ENCODE results near the gene PRPF6. TPM values are rescaled to one million over a fixed set of nuclear protein-coding genes. Genes with fewer than 3 reads are reported as not detected.

The PRPF6 gene
- polyA plus RNA-seq, 1 donor from 2014 or later: 91.9 TPM

- no peaks in the 10 kb centered on the region for H3K9me3 ChIP-seq (ENCODE audit: low read length)
- peaks cover 36% of the 10 kb centered on the region for H3K27me3 ChIP-seq (ENCODE audit: insufficient read depth, low read depth, low read length)
Observed at GRCh38 chr20:64035066-64035932, 54.4 kb downstream of the PRPF6 start.

DNA sequence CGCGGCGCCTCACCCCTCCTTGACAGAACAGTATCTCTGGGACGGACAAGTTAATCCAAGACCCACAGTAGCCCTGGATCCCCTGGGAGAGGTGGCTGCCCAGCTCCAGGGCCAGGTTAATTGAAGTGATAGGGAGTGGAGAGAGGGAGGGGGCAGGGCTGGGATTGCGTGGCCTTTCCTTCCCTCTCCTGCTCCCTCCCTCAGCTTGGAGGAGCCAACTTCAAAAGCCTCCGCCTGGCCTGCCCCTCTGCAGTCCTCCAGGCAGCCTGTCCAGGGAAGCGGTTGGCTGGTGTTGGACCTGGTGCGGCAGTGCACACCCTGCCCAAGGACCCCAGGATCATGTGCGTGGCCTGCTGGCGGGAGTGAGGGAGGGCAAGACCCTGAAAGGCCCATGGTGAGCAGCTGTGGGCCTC is 55.0 kb downstream of the PRPF6 start, which contains the start of gene C20orf204:
TSS of gene C20orf204 (plus strand) at position 250 of the 413 bp plus-strand sequence. CDS start at position 392, 142 bp downstream.
- H3K36me3 ChIP-seq (ENCODE audit: insufficient read depth, low read length): no peaks in the 10 kb centered on the region
- H3K79me2 ChIP-seq (replicated peaks; ENCODE audit: insufficient read depth, low read length): no peaks in the 10 kb centered on the region
- H3F3A ChIP-seq (ENCODE audit: insufficient read depth, low read length, poor library complexity, severe bottlenecking): no peaks in the 10 kb centered on the region
- TF ChIP-seq, protein P1, sequence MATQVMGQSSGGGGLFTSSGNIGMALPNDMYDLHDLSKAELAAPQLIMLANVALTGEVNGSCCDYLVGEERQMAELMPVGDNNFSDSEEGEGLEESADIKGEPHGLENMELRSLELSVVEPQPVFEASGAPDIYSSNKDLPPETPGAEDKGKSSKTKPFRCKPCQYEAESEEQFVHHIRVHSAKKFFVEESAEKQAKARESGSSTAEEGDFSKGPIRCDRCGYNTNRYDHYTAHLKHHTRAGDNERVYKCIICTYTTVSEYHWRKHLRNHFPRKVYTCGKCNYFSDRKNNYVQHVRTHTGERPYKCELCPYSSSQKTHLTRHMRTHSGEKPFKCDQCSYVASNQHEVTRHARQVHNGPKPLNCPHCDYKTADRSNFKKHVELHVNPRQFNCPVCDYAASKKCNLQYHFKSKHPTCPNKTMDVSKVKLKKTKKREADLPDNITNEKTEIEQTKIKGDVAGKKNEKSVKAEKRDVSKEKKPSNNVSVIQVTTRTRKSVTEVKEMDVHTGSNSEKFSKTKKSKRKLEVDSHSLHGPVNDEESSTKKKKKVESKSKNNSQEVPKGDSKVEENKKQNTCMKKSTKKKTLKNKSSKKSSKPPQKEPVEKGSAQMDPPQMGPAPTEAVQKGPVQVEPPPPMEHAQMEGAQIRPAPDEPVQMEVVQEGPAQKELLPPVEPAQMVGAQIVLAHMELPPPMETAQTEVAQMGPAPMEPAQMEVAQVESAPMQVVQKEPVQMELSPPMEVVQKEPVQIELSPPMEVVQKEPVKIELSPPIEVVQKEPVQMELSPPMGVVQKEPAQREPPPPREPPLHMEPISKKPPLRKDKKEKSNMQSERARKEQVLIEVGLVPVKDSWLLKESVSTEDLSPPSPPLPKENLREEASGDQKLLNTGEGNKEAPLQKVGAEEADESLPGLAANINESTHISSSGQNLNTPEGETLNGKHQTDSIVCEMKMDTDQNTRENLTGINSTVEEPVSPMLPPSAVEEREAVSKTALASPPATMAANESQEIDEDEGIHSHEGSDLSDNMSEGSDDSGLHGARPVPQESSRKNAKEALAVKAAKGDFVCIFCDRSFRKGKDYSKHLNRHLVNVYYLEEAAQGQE (IDR thresholded peaks at IDR 0.05; ENCODE audit: borderline replicate concordance): no peak
- TF ChIP-seq POLR2AphosphoS5 (IDR thresholded peaks at IDR 0.05) (no peak), EZH2 (IDR thresholded peaks at IDR 0.05; ENCODE audit: borderline replicate concordance, insufficient read depth, low read length, poor library complexity, severe bottlenecking) (no peak), MXI1 (conservative IDR thresholded peaks at IDR 0.05; ENCODE audit: poor library complexity, severe bottlenecking) (no peak), SMC3 (conservative IDR thresholded peaks at IDR 0.05; ENCODE audit: poor library complexity) (no peak), TAF1 (IDR thresholded peaks at IDR 0.05; ENCODE audit: low read depth) (no peak), EP300 (conservative IDR thresholded peaks at IDR 0.05; ENCODE audit: poor library complexity, severe bottlenecking) (no peak), RAD21 (conservative IDR thresholded peaks at IDR 0.05) (no peak)
- TF ChIP-seq, protein P2, sequence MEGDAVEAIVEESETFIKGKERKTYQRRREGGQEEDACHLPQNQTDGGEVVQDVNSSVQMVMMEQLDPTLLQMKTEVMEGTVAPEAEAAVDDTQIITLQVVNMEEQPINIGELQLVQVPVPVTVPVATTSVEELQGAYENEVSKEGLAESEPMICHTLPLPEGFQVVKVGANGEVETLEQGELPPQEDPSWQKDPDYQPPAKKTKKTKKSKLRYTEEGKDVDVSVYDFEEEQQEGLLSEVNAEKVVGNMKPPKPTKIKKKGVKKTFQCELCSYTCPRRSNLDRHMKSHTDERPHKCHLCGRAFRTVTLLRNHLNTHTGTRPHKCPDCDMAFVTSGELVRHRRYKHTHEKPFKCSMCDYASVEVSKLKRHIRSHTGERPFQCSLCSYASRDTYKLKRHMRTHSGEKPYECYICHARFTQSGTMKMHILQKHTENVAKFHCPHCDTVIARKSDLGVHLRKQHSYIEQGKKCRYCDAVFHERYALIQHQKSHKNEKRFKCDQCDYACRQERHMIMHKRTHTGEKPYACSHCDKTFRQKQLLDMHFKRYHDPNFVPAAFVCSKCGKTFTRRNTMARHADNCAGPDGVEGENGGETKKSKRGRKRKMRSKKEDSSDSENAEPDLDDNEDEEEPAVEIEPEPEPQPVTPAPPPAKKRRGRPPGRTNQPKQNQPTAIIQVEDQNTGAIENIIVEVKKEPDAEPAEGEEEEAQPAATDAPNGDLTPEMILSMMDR (IDR thresholded peaks at IDR 0.05; ENCODE audit: poor library complexity, severe bottlenecking): no peak
- no peak within 1 kb of the TSS for H3K27ac ChIP-seq (ENCODE audit: low read length)
- H3K9me3 ChIP-seq (ENCODE audit: low read length): no peaks in the 10 kb centered on the region
- no peak within 1 kb of the TSS for H2AFZ ChIP-seq (ENCODE audit: low read depth, low read length)
- H3K9ac ChIP-seq (ENCODE audit: low read length): no peak within 1 kb of the TSS
- H4K20me1 ChIP-seq (ENCODE audit: insufficient read depth): no peaks in the 10 kb centered on the region
- H3K9me2 ChIP-seq (ENCODE audit: insufficient read depth, low read length): no peaks in the 10 kb centered on the region
- H3K4me2 ChIP-seq (ENCODE audit: low read length): no peak within 1 kb of the TSS
- peaks cover 42% of the 10 kb centered on the region for H3K27me3 ChIP-seq (ENCODE audit: insufficient read depth, low read depth, low read length)
- H3K4me3 ChIP-seq (ENCODE audit: low read length): no peak within 1 kb of the TSS

More at GRCh38 chr20:64035066-64035932, 54.4 kb downstream of the PRPF6 start:
- Histone ChIP-seq H3K4me2 (ENCODE audit: low read length) (no peak overlapping the region), H3K9ac (ENCODE audit: low read length) (no peak overlapping the region), H4K20me1 (ENCODE audit: insufficient read depth) (no peaks in the 10 kb centered on the region), H3K36me3 (ENCODE audit: insufficient read depth, low read length) (no peaks in the 10 kb centered on the region), H3F3A (ENCODE audit: insufficient read depth, low read length, poor library complexity, severe bottlenecking) (no peaks in the 10 kb centered on the region), H3K79me2 (replicated peaks; ENCODE audit: insufficient read depth, low read length) (no peaks in the 10 kb centered on the region), H2AFZ (ENCODE audit: low read depth, low read length) (no peak overlapping the region), H3K27ac (ENCODE audit: low read length) (no peak overlapping the region), H3K9me2 (ENCODE audit: insufficient read depth, low read length) (no peaks in the 10 kb centered on the region), H3K4me3 (ENCODE audit: low read length) (no peak overlapping the region)
- TF ChIP-seq EZH2 (IDR thresholded peaks at IDR 0.05; ENCODE audit: borderline replicate concordance, insufficient read depth, low read length, poor library complexity, severe bottlenecking): no peak
- TF ChIP-seq, protein P2 (IDR thresholded peaks at IDR 0.05; ENCODE audit: poor library complexity, severe bottlenecking): no peak
- TF ChIP-seq MXI1 (conservative IDR thresholded peaks at IDR 0.05; ENCODE audit: poor library complexity, severe bottlenecking): no peak
- TF ChIP-seq, protein P1 (IDR thresholded peaks at IDR 0.05; ENCODE audit: borderline replicate concordance): no peak
- TF ChIP-seq SMC3 (conservative IDR thresholded peaks at IDR 0.05; ENCODE audit: poor library complexity): no peak
- TF ChIP-seq EP300 (conservative IDR thresholded peaks at IDR 0.05; ENCODE audit: poor library complexity, severe bottlenecking): no peak
- no peak for TF ChIP-seq POLR2AphosphoS5 (IDR thresholded peaks at IDR 0.05)
- TF ChIP-seq RAD21 (conservative IDR thresholded peaks at IDR 0.05): no peak
